ENCODE data around the gene FGFR3. TPM values are rescaled to one million over a fixed set of nuclear protein-coding genes. Genes with fewer than 3 reads are reported as not detected.

The FGFR3 gene
- polyA plus RNA-seq, 1 donor from 2014 or later, result 0.48 TPM

DNA sequence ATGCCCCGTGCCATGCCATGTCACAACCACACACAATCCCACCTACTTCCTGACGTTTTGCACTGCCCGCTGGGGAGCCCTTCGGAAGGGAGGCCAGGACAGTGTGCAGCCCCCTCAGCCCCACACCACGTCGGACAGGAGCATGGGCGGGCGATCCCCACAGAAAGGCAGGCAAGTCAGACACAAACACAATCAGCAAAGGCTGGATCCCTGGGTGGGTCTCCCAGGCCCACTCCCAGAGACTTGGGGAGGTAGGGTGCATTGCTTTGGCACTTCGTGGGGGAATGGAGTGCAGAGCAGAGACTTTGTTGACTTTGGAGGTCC, 48.8 kb downstream of the FGFR3 start:
- Histone ChIP-seq H3K4me2 (ENCODE audit: low read length) (no peak overlapping the region), H3K9ac (ENCODE audit: low read length) (no peak overlapping the region), H3K4me3 (ENCODE audit: low read length) (no peak overlapping the region), H2AFZ (ENCODE audit: low read depth, low read length) (no peak overlapping the region), H3K9me2 (ENCODE audit: insufficient read depth, low read length) (no peaks in the 10 kb centered on the region), H3K27me3 (ENCODE audit: insufficient read depth, low read depth, low read length) (no peaks in the 10 kb centered on the region), H3K79me2 (replicated peaks; ENCODE audit: insufficient read depth, low read length) (no peaks in the 10 kb centered on the region), H3K27ac (ENCODE audit: low read length) (no peak overlapping the region), H3K9me3 (ENCODE audit: low read length) (no peaks in the 10 kb centered on the region), H3K36me3 (ENCODE audit: insufficient read depth, low read length) (no peaks in the 10 kb centered on the region), H3F3A (ENCODE audit: insufficient read depth, low read length, poor library complexity, severe bottlenecking) (no peaks in the 10 kb centered on the region), H4K20me1 (ENCODE audit: insufficient read depth) (no peaks in the 10 kb centered on the region)
- TF ChIP-seq POLR2AphosphoS5 (IDR thresholded peaks at IDR 0.05), result no peak
- TF ChIP-seq, protein P1, sequence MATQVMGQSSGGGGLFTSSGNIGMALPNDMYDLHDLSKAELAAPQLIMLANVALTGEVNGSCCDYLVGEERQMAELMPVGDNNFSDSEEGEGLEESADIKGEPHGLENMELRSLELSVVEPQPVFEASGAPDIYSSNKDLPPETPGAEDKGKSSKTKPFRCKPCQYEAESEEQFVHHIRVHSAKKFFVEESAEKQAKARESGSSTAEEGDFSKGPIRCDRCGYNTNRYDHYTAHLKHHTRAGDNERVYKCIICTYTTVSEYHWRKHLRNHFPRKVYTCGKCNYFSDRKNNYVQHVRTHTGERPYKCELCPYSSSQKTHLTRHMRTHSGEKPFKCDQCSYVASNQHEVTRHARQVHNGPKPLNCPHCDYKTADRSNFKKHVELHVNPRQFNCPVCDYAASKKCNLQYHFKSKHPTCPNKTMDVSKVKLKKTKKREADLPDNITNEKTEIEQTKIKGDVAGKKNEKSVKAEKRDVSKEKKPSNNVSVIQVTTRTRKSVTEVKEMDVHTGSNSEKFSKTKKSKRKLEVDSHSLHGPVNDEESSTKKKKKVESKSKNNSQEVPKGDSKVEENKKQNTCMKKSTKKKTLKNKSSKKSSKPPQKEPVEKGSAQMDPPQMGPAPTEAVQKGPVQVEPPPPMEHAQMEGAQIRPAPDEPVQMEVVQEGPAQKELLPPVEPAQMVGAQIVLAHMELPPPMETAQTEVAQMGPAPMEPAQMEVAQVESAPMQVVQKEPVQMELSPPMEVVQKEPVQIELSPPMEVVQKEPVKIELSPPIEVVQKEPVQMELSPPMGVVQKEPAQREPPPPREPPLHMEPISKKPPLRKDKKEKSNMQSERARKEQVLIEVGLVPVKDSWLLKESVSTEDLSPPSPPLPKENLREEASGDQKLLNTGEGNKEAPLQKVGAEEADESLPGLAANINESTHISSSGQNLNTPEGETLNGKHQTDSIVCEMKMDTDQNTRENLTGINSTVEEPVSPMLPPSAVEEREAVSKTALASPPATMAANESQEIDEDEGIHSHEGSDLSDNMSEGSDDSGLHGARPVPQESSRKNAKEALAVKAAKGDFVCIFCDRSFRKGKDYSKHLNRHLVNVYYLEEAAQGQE (IDR thresholded peaks at IDR 0.05; ENCODE audit: borderline replicate concordance), result no peak
- TF ChIP-seq RAD21 (conservative IDR thresholded peaks at IDR 0.05), result no peak
- no peak for TF ChIP-seq MXI1 (conservative IDR thresholded peaks at IDR 0.05; ENCODE audit: poor library complexity, severe bottlenecking)
- TF ChIP-seq EZH2 (IDR thresholded peaks at IDR 0.05; ENCODE audit: borderline replicate concordance, insufficient read depth, low read length, poor library complexity, severe bottlenecking), result no peak
- no peak for TF ChIP-seq SMC3 (conservative IDR thresholded peaks at IDR 0.05; ENCODE audit: poor library complexity)
- no peak for TF ChIP-seq EP300 (conservative IDR thresholded peaks at IDR 0.05; ENCODE audit: poor library complexity, severe bottlenecking)
- TF ChIP-seq, protein P2, sequence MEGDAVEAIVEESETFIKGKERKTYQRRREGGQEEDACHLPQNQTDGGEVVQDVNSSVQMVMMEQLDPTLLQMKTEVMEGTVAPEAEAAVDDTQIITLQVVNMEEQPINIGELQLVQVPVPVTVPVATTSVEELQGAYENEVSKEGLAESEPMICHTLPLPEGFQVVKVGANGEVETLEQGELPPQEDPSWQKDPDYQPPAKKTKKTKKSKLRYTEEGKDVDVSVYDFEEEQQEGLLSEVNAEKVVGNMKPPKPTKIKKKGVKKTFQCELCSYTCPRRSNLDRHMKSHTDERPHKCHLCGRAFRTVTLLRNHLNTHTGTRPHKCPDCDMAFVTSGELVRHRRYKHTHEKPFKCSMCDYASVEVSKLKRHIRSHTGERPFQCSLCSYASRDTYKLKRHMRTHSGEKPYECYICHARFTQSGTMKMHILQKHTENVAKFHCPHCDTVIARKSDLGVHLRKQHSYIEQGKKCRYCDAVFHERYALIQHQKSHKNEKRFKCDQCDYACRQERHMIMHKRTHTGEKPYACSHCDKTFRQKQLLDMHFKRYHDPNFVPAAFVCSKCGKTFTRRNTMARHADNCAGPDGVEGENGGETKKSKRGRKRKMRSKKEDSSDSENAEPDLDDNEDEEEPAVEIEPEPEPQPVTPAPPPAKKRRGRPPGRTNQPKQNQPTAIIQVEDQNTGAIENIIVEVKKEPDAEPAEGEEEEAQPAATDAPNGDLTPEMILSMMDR (IDR thresholded peaks at IDR 0.05; ENCODE audit: poor library complexity, severe bottlenecking), result no peak

DNA sequence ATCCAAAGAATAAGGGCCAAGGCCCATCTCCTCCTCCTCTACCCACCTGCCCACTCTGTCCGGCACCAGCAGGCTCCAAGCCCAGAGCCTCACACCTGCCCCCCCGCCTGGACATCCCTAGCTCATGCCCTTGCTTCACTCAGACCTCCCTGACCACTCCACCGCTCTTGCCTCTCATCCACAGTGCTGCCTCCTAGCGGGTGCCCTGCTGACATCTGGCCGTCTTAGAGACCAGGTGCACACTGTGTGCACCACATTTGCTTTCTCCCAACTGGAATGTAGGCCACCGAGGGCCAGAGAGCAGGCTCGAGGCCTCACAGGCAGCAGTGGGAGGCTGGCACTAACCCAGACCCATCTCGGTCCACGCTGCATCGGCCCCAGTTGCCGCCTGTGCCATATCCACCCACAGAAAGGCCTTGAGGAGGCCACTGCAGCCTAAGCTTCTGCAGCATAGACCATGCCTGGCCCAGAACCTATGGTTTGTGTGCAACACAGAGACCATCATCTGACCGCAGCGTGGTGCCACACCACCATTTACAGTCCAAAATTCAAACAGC, 49.3 kb downstream of the FGFR3 start:
- no peak overlapping the region for H2AFZ ChIP-seq (ENCODE audit: low read depth, low read length)
- no peaks in the 10 kb centered on the region for H3K36me3 ChIP-seq (ENCODE audit: insufficient read depth, low read length)

More for the DNA sequence above, 49.3 kb downstream of the FGFR3 start:
- Histone ChIP-seq H3K79me2 (replicated peaks; ENCODE audit: insufficient read depth, low read length) (no peaks in the 10 kb centered on the region), H3K9me3 (ENCODE audit: low read length) (no peaks in the 10 kb centered on the region), H3K27me3 (ENCODE audit: insufficient read depth, low read depth, low read length) (no peaks in the 10 kb centered on the region), H3K9ac (ENCODE audit: low read length) (no peak overlapping the region), H4K20me1 (ENCODE audit: insufficient read depth) (no peaks in the 10 kb centered on the region), H3K4me3 (ENCODE audit: low read length) (no peak overlapping the region), H3K4me2 (ENCODE audit: low read length) (no peak overlapping the region), H3K27ac (ENCODE audit: low read length) (no peak overlapping the region), H3F3A (ENCODE audit: insufficient read depth, low read length, poor library complexity, severe bottlenecking) (no peaks in the 10 kb centered on the region), H3K9me2 (ENCODE audit: insufficient read depth, low read length) (no peaks in the 10 kb centered on the region)
- TF ChIP-seq, protein P2 (IDR thresholded peaks at IDR 0.05; ENCODE audit: poor library complexity, severe bottlenecking), result no peak
- TF ChIP-seq EP300 (conservative IDR thresholded peaks at IDR 0.05; ENCODE audit: poor library complexity, severe bottlenecking) (no peak), EZH2 (IDR thresholded peaks at IDR 0.05; ENCODE audit: borderline replicate concordance, insufficient read depth, low read length, poor library complexity, severe bottlenecking) (no peak), SMC3 (conservative IDR thresholded peaks at IDR 0.05; ENCODE audit: poor library complexity) (no peak), TAF1 (IDR thresholded peaks at IDR 0.05; ENCODE audit: low read depth) (no peak), MXI1 (conservative IDR thresholded peaks at IDR 0.05; ENCODE audit: poor library complexity, severe bottlenecking) (no peak), POLR2AphosphoS5 (IDR thresholded peaks at IDR 0.05) (no peak), RAD21 (conservative IDR thresholded peaks at IDR 0.05) (no peak)
- TF ChIP-seq, protein P1 (IDR thresholded peaks at IDR 0.05; ENCODE audit: borderline replicate concordance), result no peak
